PC-9 (cell line): ENCODE data around the gene RNF125. TPM values are rescaled to one million over a fixed set of nuclear protein-coding genes. Genes with fewer than 3 reads are reported as not detected.
"Not testable (repeated sequence)": the region's sequence is repeated elsewhere in the genome, so short reads cannot be mapped to it uniquely, and the experiment has no call there.

ENCODE experiments used
- BruUV-seq: library from RNA; stranded (reverse); fragments of 400-500 nt; replicated peaks from 2 replicates; lab custom pipeline; 2021; lab: Mats Ljungman, UMichigan
- CTCF ChIA-PET: fragments of 300-600 bp; sonication (Branson Sonifier 250); formaldehyde crosslinking; loops from one replicate; lab custom pipeline; 2022; ENCODE audit warnings: antibody characterized with exemption; lab: Charles Lee
- POLR2A ChIA-PET: fragments of 300-600 bp; sonication (Branson Sonifier 250); formaldehyde crosslinking; loops from one replicate; lab custom pipeline; 2022; ENCODE audit warnings: antibody characterized with exemption; ENCODE audit not compliant: unreplicated experiment; lab: Charles Lee
- DNase-seq, 2 experiments: peaks; one replicate each; pipeline versions ENCODE4 v3.0.0 to v3.0.0-alpha.2; 2015 to 2022; ENCODE audit warnings: mixed read lengths in 1 of 2
- H2AFZ ChIP-seq: fragments of 200-600 bp; sonication (generic); 2 replicates; pipeline ENCODE4 v1.8.1; 2017; ENCODE audit warnings: antibody characterized with exemption
- H3F3A ChIP-seq: fragments of 200-600 bp; sonication (generic); 2 replicates; pipeline ENCODE4 v1.8.1; 2017; ENCODE audit warnings: antibody characterized with exemption, mild to moderate bottlenecking, low read depth; ENCODE audit not compliant: insufficient read depth
- H3K27ac ChIP-seq: fragments of 200-600 bp; sonication (generic); 2 replicates; pipeline ENCODE4 v1.6.1; 2016; ENCODE audit warnings: mixed run types
- H3K27me3 ChIP-seq: fragments of 200-600 bp; sonication (generic); 2 replicates; pipeline ENCODE4 v1.6.1; 2016; ENCODE audit warnings: low read depth, mixed run types; ENCODE audit not compliant: insufficient read depth
- H3K36me3 ChIP-seq: fragments of 200-600 bp; sonication (generic); 2 replicates; pipeline ENCODE4 v1.6.1; 2016; ENCODE audit warnings: low read depth, mixed run types
- H3K4me1 ChIP-seq: fragments of 200-600 bp; sonication (generic); replicated peaks from 2 replicates; pipeline ENCODE4 v1.6.1; 2016; ENCODE audit warnings: mixed run types; ENCODE audit not compliant: insufficient read depth
- H3K4me2 ChIP-seq: fragments of 200-600 bp; sonication (generic); 2 replicates; pipeline ENCODE4 v1.6.1; 2017; ENCODE audit warnings: mixed run types
- H3K4me3 ChIP-seq: fragments of 200-600 bp; sonication (generic); 2 replicates; pipeline ENCODE4 v1.6.1; 2016; ENCODE audit warnings: mixed run types
- H3K79me2 ChIP-seq: fragments of 200-600 bp; sonication (generic); 2 replicates; pipeline ENCODE4 v1.6.1; 2017; ENCODE audit warnings: low read depth, mixed run types
- H3K9me2 ChIP-seq: fragments of 200-600 bp; sonication (generic); 2 replicates; pipeline ENCODE4 v1.8.1; 2017; ENCODE audit warnings: mild to moderate bottlenecking; ENCODE audit not compliant: insufficient read depth
- H3K9me3 ChIP-seq: fragments of 200-600 bp; sonication (generic); 2 replicates; pipeline ENCODE4 v1.8.1; 2016; ENCODE audit warnings: low read depth; ENCODE audit not compliant: insufficient read depth
- H4K20me1 ChIP-seq: fragments of 200-600 bp; sonication (generic); 2 replicates; pipeline ENCODE4 v1.8.1; 2017; ENCODE audit not compliant: insufficient read depth
- EZH2 ChIP-seq: fragments of 200-600 bp; sonication (generic); IDR thresholded peaks from 2 replicates; pipeline ENCODE4 v1.8.0; 2017; ENCODE audit warnings: antibody characterized with exemption, low read depth
- intact Hi-C: fragments of 100-400 bp; cut with micrococcal nuclease; formaldehyde crosslinking; loops from one replicate; pipeline ENCODE4 v1.10.0; 2022; ENCODE audit not compliant: unreplicated experiment
- total RNA-seq: library from RNA; stranded (reverse); gene quantifications from 2 replicates; pipeline ENCODE4 v1.2.3, GENCODE V29; 2021
- TF ChIP-seq, protein P1 (sequence below): fragments of 200-600 bp; sonication (generic); conservative IDR thresholded peaks from 2 replicates; pipeline ENCODE4 v1.6.1; 2017; ENCODE audit warnings: mixed run types, antibody characterized with exemption, mild to moderate bottlenecking, moderate library complexity

The RNF125 gene
- total RNA-seq, 1 experiment from 2014 or later, result 0.15 TPM

DNA sequence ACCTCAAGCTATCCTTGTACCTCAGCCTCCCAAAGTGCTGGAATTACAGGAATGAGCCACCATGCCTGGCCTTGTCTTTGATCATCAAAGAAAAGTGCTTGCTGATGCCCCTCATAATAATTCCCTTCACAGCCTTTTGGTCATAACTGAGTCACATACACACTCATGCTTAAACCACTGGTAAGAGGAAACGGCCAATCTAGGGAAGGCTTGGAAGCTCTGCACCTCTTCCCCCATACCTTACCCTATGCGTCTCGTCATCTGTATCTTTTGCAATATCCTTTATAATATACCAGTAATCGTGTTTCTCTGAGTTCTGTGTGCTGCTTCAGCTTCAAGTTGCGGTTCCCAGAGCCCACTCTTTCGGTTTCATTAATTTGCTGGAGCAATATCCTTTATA is 68.3 kb downstream of the RNF125 start:
- DNase-seq, result no peak
- intact Hi-C loops, result no loop called here
- Histone ChIP-seq H3K9me3 (no peaks in the 10 kb centered on the region), H2AFZ (no peak overlapping the region), H3K4me1 (peaks cover 5% of the 10 kb centered on the region; the same call in 1 of the 2 replicates), H3K4me2 (no peak overlapping the region), H4K20me1 (no peaks in the 10 kb centered on the region), H3K9me2 (no peaks in the 10 kb centered on the region), H3K4me3 (no peak overlapping the region), H3K27me3 (no peaks in the 10 kb centered on the region), H3F3A (peaks cover 12% of the 10 kb centered on the region; the same call in 1 of the 2 replicates), H3K27ac (no peak overlapping the region), H3K79me2 (no peaks in the 10 kb centered on the region), H3K36me3 (no peaks in the 10 kb centered on the region)
- TF ChIP-seq, protein P1, sequence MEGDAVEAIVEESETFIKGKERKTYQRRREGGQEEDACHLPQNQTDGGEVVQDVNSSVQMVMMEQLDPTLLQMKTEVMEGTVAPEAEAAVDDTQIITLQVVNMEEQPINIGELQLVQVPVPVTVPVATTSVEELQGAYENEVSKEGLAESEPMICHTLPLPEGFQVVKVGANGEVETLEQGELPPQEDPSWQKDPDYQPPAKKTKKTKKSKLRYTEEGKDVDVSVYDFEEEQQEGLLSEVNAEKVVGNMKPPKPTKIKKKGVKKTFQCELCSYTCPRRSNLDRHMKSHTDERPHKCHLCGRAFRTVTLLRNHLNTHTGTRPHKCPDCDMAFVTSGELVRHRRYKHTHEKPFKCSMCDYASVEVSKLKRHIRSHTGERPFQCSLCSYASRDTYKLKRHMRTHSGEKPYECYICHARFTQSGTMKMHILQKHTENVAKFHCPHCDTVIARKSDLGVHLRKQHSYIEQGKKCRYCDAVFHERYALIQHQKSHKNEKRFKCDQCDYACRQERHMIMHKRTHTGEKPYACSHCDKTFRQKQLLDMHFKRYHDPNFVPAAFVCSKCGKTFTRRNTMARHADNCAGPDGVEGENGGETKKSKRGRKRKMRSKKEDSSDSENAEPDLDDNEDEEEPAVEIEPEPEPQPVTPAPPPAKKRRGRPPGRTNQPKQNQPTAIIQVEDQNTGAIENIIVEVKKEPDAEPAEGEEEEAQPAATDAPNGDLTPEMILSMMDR, result no peak
- TF ChIP-seq EZH2, result no peak
- POLR2A ChIA-PET, result no interaction called here
- BruUV-seq, result no TSS peak
- CTCF ChIA-PET, result no interaction called here

DNA sequence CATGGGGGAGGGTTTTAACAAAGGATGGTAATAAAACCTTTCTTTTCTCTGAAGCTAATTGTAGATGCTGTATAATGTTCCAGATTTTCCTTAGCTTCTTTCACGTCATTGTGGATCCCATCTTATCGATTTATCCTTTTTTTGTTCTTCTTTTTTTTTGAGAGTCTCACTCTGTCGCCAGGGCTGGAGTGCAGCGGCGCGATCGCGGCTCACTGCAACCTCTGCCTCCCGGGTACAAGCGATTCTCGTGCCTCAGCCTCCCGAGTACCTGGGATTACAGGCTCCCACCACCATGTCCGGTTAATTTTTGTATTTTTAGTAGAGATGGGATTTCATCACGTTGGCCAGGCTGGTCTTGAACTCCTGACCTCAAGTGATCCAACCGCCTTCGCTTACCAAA is 72.2 kb downstream of the RNF125 start:
- CTCF ChIA-PET, result not testable (repeated sequence)
- BruUV-seq, result TSS peak; percentile 70

DNA sequence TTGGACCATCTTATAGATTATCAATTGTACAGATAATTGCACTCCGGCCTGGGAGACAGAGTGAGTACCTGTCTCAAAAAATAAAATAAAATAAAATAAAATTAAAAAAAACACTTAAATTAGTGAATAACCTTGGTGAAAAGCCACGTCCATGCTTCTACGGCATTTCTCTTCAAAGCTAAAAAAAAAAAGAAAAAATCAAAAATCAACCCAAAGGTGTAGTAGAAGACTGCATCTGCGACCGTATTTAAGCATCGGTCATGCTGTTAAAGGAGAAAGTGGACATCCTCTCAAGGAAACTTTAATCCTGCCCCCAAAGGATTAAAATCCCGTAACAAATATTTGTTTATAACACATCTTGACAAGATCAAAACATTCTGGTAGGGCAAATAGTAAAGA is 72.7 kb downstream of the RNF125 start:
- Histone ChIP-seq H3K4me2 (peak overlapping the region; percentile 90), H4K20me1 (peaks cover 4% of the 10 kb centered on the region; the same call in 1 of the 2 replicates), H2AFZ (peak overlapping the region; percentile 95), H3K27me3 (no peaks in the 10 kb centered on the region), H3K4me3 (peak overlapping the region; percentile 80), H3K4me1 (no peaks in the 10 kb centered on the region), H3K27ac (peak overlapping the region; percentile 94), H3K9me2 (no peaks in the 10 kb centered on the region), H3K9me3 (no peaks in the 10 kb centered on the region), H3K36me3 (no peaks in the 10 kb centered on the region), H3K79me2 (peaks cover 37% of the 10 kb centered on the region), H3F3A (peaks cover 5% of the 10 kb centered on the region; the same call in 1 of the 2 replicates)
- ChIA-PET CTCF (no interaction called here), POLR2A (interaction anchor here (0.6 kb wide), 1 partner anchor 41 kb away, joined by 6 read pairs; no protein-coding TSS in a partner anchor)
- no TSS peak for BruUV-seq
- intact Hi-C loops, result loop anchor here (5.0 kb wide), 1 partner anchor 149 kb away; the partner anchor contains the start of gene TRAPPC8
- no peak for DNase-seq
- no peak for TF ChIP-seq EZH2
- TF ChIP-seq, protein P1, result no peak

More for the DNA sequence above, 72.2 kb downstream of the RNF125 start:
- not testable (repeated sequence) for H3K9me2 ChIP-seq, H3K9me3 ChIP-seq, H2AFZ ChIP-seq, H3K27ac ChIP-seq, H3K4me1 ChIP-seq, H3K4me3 ChIP-seq, H3K36me3 ChIP-seq, H4K20me1 ChIP-seq, H3F3A ChIP-seq, DNase-seq, H3K27me3 ChIP-seq
- intact Hi-C loops, result loop anchor here (5.0 kb wide), 1 partner anchor 149 kb away; the partner anchor contains the start of gene TRAPPC8
- Histone ChIP-seq H3K4me2 (peak overlapping the region; percentile 90), H3K79me2 (peaks cover 32% of the 10 kb centered on the region)
- POLR2A ChIA-PET, result interaction anchor here (0.6 kb wide), 1 partner anchor 41 kb away, joined by 6 read pairs; no protein-coding TSS in a partner anchor
